ENCODE results near the gene DPM3.

- TF ChIP-seq TAF1 (IDR thresholded peaks at IDR 0.05; ENCODE audit: borderline replicate concordance, insufficient read depth, low read length) (no peak), POLR2AphosphoS5 (IDR thresholded peaks at IDR 0.05; ENCODE audit: low read depth, low read length) (no peak)
Observed at GRCh38 chr1:155116113-155116764, 24.1 kb downstream of the DPM3 start.

All from PFSK-1 (cell line).